ENCODE data around the gene KNDC1.

The KNDC1 gene

GRCh38 chr10:133211959-133212852, 52.2 kb downstream of the KNDC1 start:
- Histone ChIP-seq H3K27me3 (ENCODE audit: insufficient read depth, low read length) (no peaks in the 10 kb centered on the region), H3K4me3 (ENCODE audit: low read depth, low read length) (peak overlapping the region; percentile 65), H3K9ac (ENCODE audit: low read length) (no peak overlapping the region), H2BK5ac (ENCODE audit: low read depth, low read length, poor library complexity) (no peak overlapping the region), H3K4me2 (ENCODE audit: low read length) (no peak overlapping the region), H4K91ac (ENCODE audit: low read depth, low read length) (no peak overlapping the region), H3K4ac (ENCODE audit: low read depth, low read length) (no peak overlapping the region), H2AFZ (ENCODE audit: insufficient read depth, low read length, poor library complexity) (no peak overlapping the region), H3K79me1 (ENCODE audit: low read length) (no peaks in the 10 kb centered on the region), H3K9me3 (ENCODE audit: insufficient read depth, low read depth, low read length) (peaks cover 17% of the 10 kb centered on the region), H3K79me2 (ENCODE audit: control insufficient read depth, insufficient read depth, low read length, poor library complexity) (no peaks in the 10 kb centered on the region), H2AK5ac (ENCODE audit: low read length) (no peak overlapping the region), H4K12ac (ENCODE audit: low read depth, low read length) (no peak overlapping the region), H2BK120ac (ENCODE audit: insufficient read depth, low read length, poor library complexity) (no peak overlapping the region), H4K8ac (ENCODE audit: low read depth, low read length) (no peak overlapping the region), H3K18ac (ENCODE audit: low read length) (no peak overlapping the region), H3K4me1 (ENCODE audit: control insufficient read depth in 1 of 2, insufficient read depth in 2 of 2, low read length in 2 of 2) (no peaks in the 10 kb centered on the region), H3K14ac (ENCODE audit: low read length) (no peak overlapping the region), H3K36me3 (ENCODE audit: control insufficient read depth in 1 of 2, insufficient read depth in 2 of 2, low read length in 2 of 2) (no peaks in the 10 kb centered on the region), H2BK12ac (ENCODE audit: low read length) (no peak overlapping the region), H3K23ac (ENCODE audit: low read length) (no peak overlapping the region), H3K27ac (ENCODE audit: low read depth, low read length) (no peak overlapping the region)
- WGBS (ENCODE audit: extremely low coverage, insufficient coverage, insufficient read length), result no CpG with 5 or more reads among the region's 34 CpGs
- DNase-seq, result no peak

DNA sequence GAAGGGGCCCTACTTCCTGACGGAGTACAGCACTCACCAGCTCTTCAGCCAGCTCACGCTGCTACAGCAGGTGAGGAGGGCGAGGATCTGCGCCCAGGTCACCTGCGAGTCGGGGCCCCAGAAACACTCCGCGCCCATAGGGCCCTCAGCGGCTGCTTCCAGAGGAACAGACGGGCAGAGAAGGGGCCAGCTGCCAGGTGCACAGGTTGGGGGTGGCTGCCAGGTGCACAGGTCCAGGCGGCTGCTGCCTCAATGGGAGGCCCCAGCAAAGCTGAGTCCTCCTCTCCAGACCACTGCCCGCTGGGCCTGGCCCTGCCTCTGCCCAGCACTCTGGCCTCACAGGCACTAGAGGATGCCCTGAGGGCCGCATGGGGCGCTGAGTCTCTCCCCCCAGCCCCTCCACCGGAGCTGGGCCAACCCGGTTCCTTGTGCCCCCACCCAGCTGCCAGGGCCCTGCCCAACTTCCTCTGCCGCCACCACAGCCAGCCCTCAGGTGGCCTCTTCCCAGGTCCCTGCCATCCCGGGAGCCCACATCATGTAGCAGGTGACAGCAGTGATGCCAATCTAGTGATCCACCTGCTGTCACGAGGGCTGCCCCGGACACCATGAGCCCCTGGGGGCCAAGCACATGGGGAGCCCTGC, 53.0 kb downstream of the KNDC1 start:
- H3K27me3 ChIP-seq (ENCODE audit: insufficient read depth, low read length), result no peaks in the 10 kb centered on the region
- WGBS (ENCODE audit: extremely low coverage, insufficient coverage, insufficient read length), result no CpG with 5 or more reads among the region's 20 CpGs

GRCh38 chr10:133213641-133214467, 53.8 kb downstream of the KNDC1 start:
- no peak overlapping the region for H4K91ac ChIP-seq (ENCODE audit: low read depth, low read length)
- H2AK5ac ChIP-seq (ENCODE audit: low read length), result no peak overlapping the region
- H3K9ac ChIP-seq (ENCODE audit: low read length), result no peak overlapping the region
- H3K9me3 ChIP-seq (ENCODE audit: insufficient read depth, low read depth, low read length), result peaks cover 14% of the 10 kb centered on the region
- H2BK12ac ChIP-seq (ENCODE audit: low read length), result no peak overlapping the region
- WGBS (ENCODE audit: extremely low coverage, insufficient coverage, insufficient read length), result no CpG with 5 or more reads among the region's 32 CpGs
- H3K79me1 ChIP-seq (ENCODE audit: low read length), result no peaks in the 10 kb centered on the region
- H3K4me2 ChIP-seq (ENCODE audit: low read length), result no peak overlapping the region
- no peak overlapping the region for H3K4me3 ChIP-seq (ENCODE audit: low read depth, low read length)
- no peak overlapping the region for H3K14ac ChIP-seq (ENCODE audit: low read length)
- H3K27ac ChIP-seq (ENCODE audit: low read depth, low read length), result no peak overlapping the region
- no peak for DNase-seq
- H3K27me3 ChIP-seq (ENCODE audit: insufficient read depth, low read length), result no peaks in the 10 kb centered on the region
- no peak overlapping the region for H2AFZ ChIP-seq (ENCODE audit: insufficient read depth, low read length, poor library complexity)
- no peak overlapping the region for H3K18ac ChIP-seq (ENCODE audit: low read length)
- H3K4ac ChIP-seq (ENCODE audit: low read depth, low read length), result no peak overlapping the region
- no peaks in the 10 kb centered on the region for H3K4me1 ChIP-seq (ENCODE audit: control insufficient read depth in 1 of 2, insufficient read depth in 2 of 2, low read length in 2 of 2)
- no peak overlapping the region for H2BK5ac ChIP-seq (ENCODE audit: low read depth, low read length, poor library complexity)
- no peaks in the 10 kb centered on the region for H3K36me3 ChIP-seq (ENCODE audit: control insufficient read depth in 1 of 2, insufficient read depth in 2 of 2, low read length in 2 of 2)
- H3K23ac ChIP-seq (ENCODE audit: low read length), result no peak overlapping the region
- no peak overlapping the region for H4K12ac ChIP-seq (ENCODE audit: low read depth, low read length)
- H4K8ac ChIP-seq (ENCODE audit: low read depth, low read length), result no peak overlapping the region
- H2BK120ac ChIP-seq (ENCODE audit: insufficient read depth, low read length, poor library complexity), result no peak overlapping the region
- no peaks in the 10 kb centered on the region for H3K79me2 ChIP-seq (ENCODE audit: control insufficient read depth, insufficient read depth, low read length, poor library complexity)

More for the DNA sequence above, 53.0 kb downstream of the KNDC1 start:
- Histone ChIP-seq H3K4ac (ENCODE audit: low read depth, low read length) (no peak overlapping the region), H3K4me2 (ENCODE audit: low read length) (no peak overlapping the region), H3K27ac (ENCODE audit: low read depth, low read length) (no peak overlapping the region), H2BK12ac (ENCODE audit: low read length) (no peak overlapping the region), H2BK120ac (ENCODE audit: insufficient read depth, low read length, poor library complexity) (no peak overlapping the region), H3K4me1 (ENCODE audit: control insufficient read depth in 1 of 2, insufficient read depth in 2 of 2, low read length in 2 of 2) (no peaks in the 10 kb centered on the region), H2AFZ (ENCODE audit: insufficient read depth, low read length, poor library complexity) (no peak overlapping the region), H3K4me3 (ENCODE audit: low read depth, low read length) (no peak overlapping the region), H2AK5ac (ENCODE audit: low read length) (no peak overlapping the region), H4K8ac (ENCODE audit: low read depth, low read length) (no peak overlapping the region), H3K18ac (ENCODE audit: low read length) (no peak overlapping the region), H3K23ac (ENCODE audit: low read length) (no peak overlapping the region), H3K79me1 (ENCODE audit: low read length) (no peaks in the 10 kb centered on the region), H3K79me2 (ENCODE audit: control insufficient read depth, insufficient read depth, low read length, poor library complexity) (no peaks in the 10 kb centered on the region), H3K36me3 (ENCODE audit: control insufficient read depth in 1 of 2, insufficient read depth in 2 of 2, low read length in 2 of 2) (no peaks in the 10 kb centered on the region), H3K14ac (ENCODE audit: low read length) (no peak overlapping the region), H4K12ac (ENCODE audit: low read depth, low read length) (no peak overlapping the region), H4K91ac (ENCODE audit: low read depth, low read length) (no peak overlapping the region), H2BK5ac (ENCODE audit: low read depth, low read length, poor library complexity) (no peak overlapping the region), H3K9me3 (ENCODE audit: insufficient read depth, low read depth, low read length) (peaks cover 17% of the 10 kb centered on the region), H3K9ac (ENCODE audit: low read length) (no peak overlapping the region)
- no peak for DNase-seq

Measured in trophoblast cell (in vitro differentiated cells and primary cell).